Myocyte (in vitro differentiated cells): Measurements from ENCODE around the gene TRMT11. TPM values are rescaled to one million over a fixed set of nuclear protein-coding genes. Genes with fewer than 3 reads are reported as not detected.
A peak's percentile ranks its signal among the peaks of the same experiment; 100 is the strongest.
"Not testable (repeated sequence)": the region's sequence is repeated elsewhere in the genome, so short reads cannot be mapped to it uniquely, and the experiment has no call there.

Experiments
- DNase-seq: peaks from one replicate; pipeline ENCODE4 v3.0.0-alpha.2; 2012; ENCODE audit warnings: low read depth
- polyA plus RNA-seq: library from polyadenylated mRNA; unstranded; fragments of >200 nt; gene quantifications from one replicate; pipeline ENCODE4 v1.2.1, GENCODE V29; 2012; ENCODE audit warnings: missing spikeins
- total RNA-seq: library from RNA; depleted of rRNA; stranded (reverse); fragments of >200 nt; gene quantifications from 2 replicates; pipeline ENCODE4 v1.2.3, GENCODE V29; 2014

TRMT11 gene
- total RNA-seq: 23.2 and 23.4 TPM in 2 replicates
- polyA plus RNA-seq: 8.4 TPM

- peak; percentile 94 for DNase-seq
Observed at GRCh38 chr6:125986301-125987025, at the start of gene TRMT11. Gene TRMT11, plus strand, starts transcription at chr6:125986540. Its CDS starts 11 bp downstream, at chr6:125986551.

GRCh38 chr6:125939026-125939425 is 47.3 kb upstream of the TRMT11 start:
- DNase-seq: no peak

- DNase-seq: no peak
Observed at GRCh38 chr6:125939791-125940190, 46.5 kb upstream of the TRMT11 start.

- DNase-seq: no peak
Observed at GRCh38 chr6:125940247-125941041, 45.9 kb upstream of the TRMT11 start.

GRCh38 chr6:125942672-125943527 is 43.4 kb upstream of the TRMT11 start:
- DNase-seq: no peak

GRCh38 chr6:125943528-125944433 is 42.6 kb upstream of the TRMT11 start:
- no peak for DNase-seq

GRCh38 chr6:125944434-125944816 is 41.9 kb upstream of the TRMT11 start:
- peak; percentile 53 for DNase-seq

- DNase-seq: no peak
Observed at GRCh38 chr6:125944896-125945295, 41.4 kb upstream of the TRMT11 start.

GRCh38 chr6:125945378-125946141 is 40.8 kb upstream of the TRMT11 start:
- DNase-seq: no peak

GRCh38 chr6:125947615-125948014 is 38.7 kb upstream of the TRMT11 start:
- DNase-seq: peak; percentile 31

- no peak for DNase-seq
Observed at GRCh38 chr6:125948455-125948854, 37.9 kb upstream of the TRMT11 start.

GRCh38 chr6:125949069-125949468 is 37.3 kb upstream of the TRMT11 start:
- DNase-seq: no peak

GRCh38 chr6:125950293-125950692 is 36.0 kb upstream of the TRMT11 start:
- DNase-seq: no peak

- DNase-seq: not testable (repeated sequence)
Observed at GRCh38 chr6:125950716-125951115, 35.6 kb upstream of the TRMT11 start.

GRCh38 chr6:125951323-125951722 is 35.0 kb upstream of the TRMT11 start:
- no peak for DNase-seq

- no peak for DNase-seq
Observed at GRCh38 chr6:125952764-125953501, 33.4 kb upstream of the TRMT11 start.

GRCh38 chr6:125953502-125953875 is 32.9 kb upstream of the TRMT11 start:
- no peak for DNase-seq

- no peak for DNase-seq
Observed at GRCh38 chr6:125954735-125955339, 31.5 kb upstream of the TRMT11 start.

GRCh38 chr6:125955973-125956372 is 30.4 kb upstream of the TRMT11 start:
- no peak for DNase-seq
